Measurements from ENCODE around the gene WDR19. TPM values are rescaled to one million over a fixed set of nuclear protein-coding genes. Genes with fewer than 3 reads are reported as not detected.

The WDR19 gene
- total RNA-seq, 1 experiment from 2014 or later, result 23.3 TPM

DNA sequence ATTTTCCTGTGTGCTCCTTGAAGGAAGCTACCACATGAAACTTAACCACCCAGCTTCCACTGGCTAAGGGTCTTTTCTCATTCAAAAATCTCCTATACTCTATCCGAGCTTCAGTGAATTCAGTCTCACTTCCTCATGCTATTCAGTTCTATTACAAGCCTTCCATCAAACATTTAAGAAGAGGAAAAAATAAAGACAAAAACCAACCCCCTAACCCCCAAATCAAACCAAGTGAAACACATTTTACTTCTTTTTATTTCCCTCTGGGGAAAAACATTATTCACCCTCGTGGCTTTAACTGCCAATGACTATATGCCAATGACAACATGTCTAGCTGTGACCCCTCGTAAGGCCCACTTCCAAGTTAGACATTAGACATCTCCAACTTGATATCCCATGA lies 16.2 kb upstream of the WDR19 start:
- no peaks in the 10 kb centered on the region for H4K20me1 ChIP-seq (ENCODE audit: control insufficient read depth, insufficient read depth, insufficient read length)
- H3K36me3 Mint-ChIP-seq (ENCODE audit: insufficient read depth in 1 of 3, low read depth in 3 of 3), result no peaks in the 10 kb centered on the region
- no peak overlapping the region for H2BK120ac ChIP-seq (ENCODE audit: low read depth, low read length, poor library complexity, severe bottlenecking)
- no peak overlapping the region for H3K18ac ChIP-seq (ENCODE audit: insufficient read length, low read depth, low read length)
- H2BK12ac ChIP-seq (ENCODE audit: insufficient read length, low read depth, low read length), result no peak overlapping the region
- no peak for DNase-seq
- H3K56ac ChIP-seq (ENCODE audit: insufficient read length, low read depth, low read length), result no peak overlapping the region
- peaks cover 10 to 11% of the 10 kb centered on the region in 2 experiments for H3K4me1 Mint-ChIP-seq
- H2AK5ac ChIP-seq (ENCODE audit: insufficient read length, low read length), result no peak overlapping the region
- H3K27ac Mint-ChIP-seq, result no peak overlapping the region
- H3K79me1 ChIP-seq (ENCODE audit: insufficient read depth, low read depth, low read length, poor library complexity, severe bottlenecking), result no peaks in the 10 kb centered on the region
- H4K8ac ChIP-seq (replicated peaks; ENCODE audit: insufficient read length, low read depth, low read length), result no peak overlapping the region
- no peak overlapping the region for H3K27ac ChIP-seq (ENCODE audit: insufficient read length, low read depth, low read length)
- no peak overlapping the region for H3K14ac ChIP-seq (ENCODE audit: insufficient read depth, low read length)
- H3K23me2 ChIP-seq (ENCODE audit: insufficient read length, low read depth, low read length, poor library complexity, severe bottlenecking), result no peaks in the 10 kb centered on the region
- no peak overlapping the region for H2BK15ac ChIP-seq (ENCODE audit: low read depth, low read length)
- WGBS (ENCODE audit: extremely low coverage, insufficient read length, low lambda C conversion rate), result no CpG with 5 or more reads among the region's 3 CpGs
- H2BK5ac ChIP-seq (ENCODE audit: insufficient read length, low read length), result no peak overlapping the region
- H3K27me3 ChIP-seq (ENCODE audit: insufficient read depth, low read length), result no peaks in the 10 kb centered on the region
- no peak overlapping the region for H3K23ac ChIP-seq (ENCODE audit: insufficient read length, low read depth, low read length)
- H4K91ac ChIP-seq (ENCODE audit: insufficient read length, low read depth, low read length), result no peak overlapping the region
- no peak overlapping the region for H2AFZ ChIP-seq (ENCODE audit: low read length)
- H3K4me3 Mint-ChIP-seq, result no peak overlapping the region
- no peak overlapping the region for H2BK20ac ChIP-seq (ENCODE audit: low read depth, low read length, poor library complexity, severe bottlenecking)
- H3K4ac ChIP-seq (ENCODE audit: low read depth, low read length), result no peak overlapping the region
- H3T11ph ChIP-seq (ENCODE audit: low read length), result no peak overlapping the region
- no peak overlapping the region for H3K9ac ChIP-seq (ENCODE audit: extremely low read depth, insufficient read length, low read length)
- H3K9me3 Mint-ChIP-seq, result no peaks in the 10 kb centered on the region
- H4K5ac ChIP-seq (ENCODE audit: insufficient read length, low read depth, low read length), result no peak overlapping the region
- no peaks in the 10 kb centered on the region for H3K9me3 ChIP-seq (ENCODE audit: control insufficient read depth, low read depth, low read length)
- H3K27me3 Mint-ChIP-seq (ENCODE audit: low read depth), result no peaks in the 10 kb centered on the region
- TF ChIP-seq, protein P1, sequence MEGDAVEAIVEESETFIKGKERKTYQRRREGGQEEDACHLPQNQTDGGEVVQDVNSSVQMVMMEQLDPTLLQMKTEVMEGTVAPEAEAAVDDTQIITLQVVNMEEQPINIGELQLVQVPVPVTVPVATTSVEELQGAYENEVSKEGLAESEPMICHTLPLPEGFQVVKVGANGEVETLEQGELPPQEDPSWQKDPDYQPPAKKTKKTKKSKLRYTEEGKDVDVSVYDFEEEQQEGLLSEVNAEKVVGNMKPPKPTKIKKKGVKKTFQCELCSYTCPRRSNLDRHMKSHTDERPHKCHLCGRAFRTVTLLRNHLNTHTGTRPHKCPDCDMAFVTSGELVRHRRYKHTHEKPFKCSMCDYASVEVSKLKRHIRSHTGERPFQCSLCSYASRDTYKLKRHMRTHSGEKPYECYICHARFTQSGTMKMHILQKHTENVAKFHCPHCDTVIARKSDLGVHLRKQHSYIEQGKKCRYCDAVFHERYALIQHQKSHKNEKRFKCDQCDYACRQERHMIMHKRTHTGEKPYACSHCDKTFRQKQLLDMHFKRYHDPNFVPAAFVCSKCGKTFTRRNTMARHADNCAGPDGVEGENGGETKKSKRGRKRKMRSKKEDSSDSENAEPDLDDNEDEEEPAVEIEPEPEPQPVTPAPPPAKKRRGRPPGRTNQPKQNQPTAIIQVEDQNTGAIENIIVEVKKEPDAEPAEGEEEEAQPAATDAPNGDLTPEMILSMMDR (conservative IDR thresholded peaks at IDR 0.05), result no peak
- H3K4me2 ChIP-seq (ENCODE audit: insufficient read depth, insufficient read length, low read length), result no peak overlapping the region
- H3K4me1 ChIP-seq (ENCODE audit: insufficient read depth, low read length), result no peaks in the 10 kb centered on the region; the same call in 1 of the 2 replicates
- H3K79me2 ChIP-seq (ENCODE audit: insufficient read depth, low read length), result no peaks in the 10 kb centered on the region
